Activated T-helper 2 cell treated with anti-CD3 and anti-CD28 coated beads, Interferon-gamma antibody, Interleukin-2, Interleukin-4, amounts not matched to agents 10 μg/mL and 5 μg/mL and 100 μg/mL, durations not matched to agents 14 hours and 24 hours and 36 hours (primary cell): ENCODE data around the gene ZC3H7B. TPM values are rescaled to one million over a fixed set of nuclear protein-coding genes. Genes with fewer than 3 reads are reported as not detected.

Source experiments
- DNase-seq: peaks from one replicate; pipeline ENCODE4 v3.0.0; 2021; ENCODE audit warnings: low spot score
- H3K27ac Mint-ChIP-seq: one replicate; pipeline ENCODE4 v1.8.0; 2021; ENCODE audit warnings: mixed read lengths
- H3K27me3 Mint-ChIP-seq: one replicate; pipeline ENCODE4 v1.8.0; 2021; ENCODE audit warnings: low read depth, mixed read lengths
- H3K36me3 Mint-ChIP-seq: one replicate; pipeline ENCODE4 v1.8.0; 2021; ENCODE audit warnings: low read depth, mixed read lengths
- H3K4me1 Mint-ChIP-seq: one replicate; pipeline ENCODE4 v1.8.0; 2021; ENCODE audit warnings: low read depth, mixed read lengths
- H3K4me3 Mint-ChIP-seq: one replicate; pipeline ENCODE4 v1.8.0; 2021; ENCODE audit warnings: low read depth, mild to moderate bottlenecking, moderate library complexity, mixed read lengths
- H3K9me3 Mint-ChIP-seq: one replicate; pipeline ENCODE4 v1.8.0; 2021; ENCODE audit warnings: mixed read lengths
- intact Hi-C: fragments of 100-400 bp; cut with micrococcal nuclease; formaldehyde crosslinking; loops from one replicate; pipeline ENCODE4 v1.15.1; 2023
- total RNA-seq: library from RNA; stranded (reverse); gene quantifications from 2 replicates; pipeline ENCODE4 v1.2.3, GENCODE V29; 2022

Gene ZC3H7B
- total RNA-seq, 1 donor from 2014 or later = 66.0 TPM

DNA sequence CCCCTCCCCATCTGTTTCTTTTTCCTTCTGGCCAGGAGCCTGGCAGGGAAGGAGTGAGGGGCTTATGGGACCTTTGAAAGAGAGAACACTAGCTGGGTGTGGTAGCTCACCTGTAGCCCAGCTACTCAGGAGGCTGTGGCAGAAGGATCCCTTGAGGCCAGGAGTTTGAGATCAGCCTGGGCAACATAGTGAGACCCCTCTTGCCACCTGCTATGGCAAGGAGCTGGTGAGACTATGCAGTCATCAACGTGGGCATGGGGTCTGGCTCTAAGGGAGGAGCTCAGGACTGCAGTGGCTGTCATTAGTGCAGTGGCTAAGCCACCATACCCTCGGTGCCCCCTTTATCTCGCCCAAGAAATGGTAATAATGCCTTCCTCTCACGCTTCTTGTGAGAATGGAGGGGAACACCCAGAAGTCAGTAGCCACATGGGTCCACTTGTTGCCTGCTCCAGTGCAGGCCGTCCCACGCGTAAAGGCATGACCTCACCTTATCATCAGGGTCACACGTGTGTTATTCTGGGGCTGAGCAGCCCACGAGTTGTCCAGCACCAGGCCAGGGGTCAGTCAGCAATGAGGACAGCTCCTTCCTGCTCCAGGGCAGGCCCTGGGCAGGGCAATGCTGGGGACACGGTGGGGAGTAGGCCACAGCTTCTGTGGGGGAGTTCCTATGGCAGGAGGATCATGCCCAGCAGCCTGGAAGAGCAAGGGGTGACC is 52.7 kb downstream of the ZC3H7B start:
- Mint-ChIP-seq H3K27ac (no peak overlapping the region), H3K9me3 (no peaks in the 10 kb centered on the region), H3K4me1 (no peaks in the 10 kb centered on the region), H3K4me3 (no peak overlapping the region), H3K27me3 (no peaks in the 10 kb centered on the region), H3K36me3 (peaks cover 34% of the 10 kb centered on the region)
- DNase-seq = no peak
- intact Hi-C loops = no loop called here

DNA sequence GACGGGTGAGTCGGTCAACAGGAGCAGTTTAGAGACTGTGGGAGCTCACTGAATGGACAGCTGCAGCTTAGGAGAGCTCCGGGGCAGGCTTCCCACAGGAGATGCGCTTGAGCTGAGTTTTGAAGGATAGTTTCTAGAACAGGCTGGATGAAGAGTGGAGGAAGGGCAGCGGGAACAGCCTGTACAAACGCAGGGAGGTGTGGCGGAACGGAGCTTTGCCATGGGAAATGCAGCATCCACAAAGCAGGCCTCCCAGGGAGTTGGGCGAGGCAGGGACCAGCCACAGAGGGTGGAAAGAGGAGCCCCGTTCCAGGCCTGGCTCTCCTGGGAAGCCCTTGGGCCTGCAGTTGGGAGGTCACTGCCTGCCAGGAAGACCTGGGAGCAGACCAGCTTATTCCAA is 53.7 kb downstream of the ZC3H7B start:
- peaks cover 29% of the 10 kb centered on the region for H3K36me3 Mint-ChIP-seq
- intact Hi-C loops = no loop called here
- no peak for DNase-seq
- no peaks in the 10 kb centered on the region for H3K9me3 Mint-ChIP-seq
- H3K27ac Mint-ChIP-seq = no peak overlapping the region
- H3K4me1 Mint-ChIP-seq = no peaks in the 10 kb centered on the region
- H3K4me3 Mint-ChIP-seq = no peak overlapping the region
- H3K27me3 Mint-ChIP-seq = no peaks in the 10 kb centered on the region

GRCh38 chr22:41355895-41356294 is 54.6 kb downstream of the ZC3H7B start:
- Mint-ChIP-seq H3K36me3 (peaks cover 21% of the 10 kb centered on the region), H3K4me3 (no peak overlapping the region), H3K9me3 (no peaks in the 10 kb centered on the region), H3K4me1 (no peaks in the 10 kb centered on the region), H3K27ac (no peak overlapping the region), H3K27me3 (no peaks in the 10 kb centered on the region)
- DNase-seq = no peak
- intact Hi-C loops = no loop called here

GRCh38 chr22:41356430-41357028 is 55.2 kb downstream of the ZC3H7B start:
- Mint-ChIP-seq H3K27me3 (no peaks in the 10 kb centered on the region), H3K4me3 (no peak overlapping the region), H3K4me1 (no peaks in the 10 kb centered on the region), H3K36me3 (peaks cover 23% of the 10 kb centered on the region), H3K9me3 (no peaks in the 10 kb centered on the region), H3K27ac (no peak overlapping the region)
- intact Hi-C loops = no loop called here
- no peak for DNase-seq

GRCh38 chr22:41357191-41357590 is 55.9 kb downstream of the ZC3H7B start:
- Mint-ChIP-seq H3K4me1 (no peaks in the 10 kb centered on the region), H3K9me3 (no peaks in the 10 kb centered on the region), H3K4me3 (no peak overlapping the region), H3K27ac (no peak overlapping the region), H3K36me3 (peaks cover 20% of the 10 kb centered on the region), H3K27me3 (no peaks in the 10 kb centered on the region)
- DNase-seq = no peak
- intact Hi-C loops = no loop called here

- no peak for DNase-seq
- Mint-ChIP-seq H3K36me3 (peaks cover 14% of the 10 kb centered on the region), H3K27ac (no peak overlapping the region), H3K27me3 (no peaks in the 10 kb centered on the region), H3K4me3 (no peak overlapping the region), H3K9me3 (no peaks in the 10 kb centered on the region), H3K4me1 (no peaks in the 10 kb centered on the region)
- intact Hi-C loops = no loop called here
Observed at GRCh38 chr22:41358927-41359326, 57.6 kb downstream of the ZC3H7B start.

- H3K9me3 Mint-ChIP-seq = no peaks in the 10 kb centered on the region
- no peak overlapping the region for H3K4me3 Mint-ChIP-seq
- H3K27me3 Mint-ChIP-seq = no peaks in the 10 kb centered on the region
- no peak overlapping the region for H3K27ac Mint-ChIP-seq
- H3K4me1 Mint-ChIP-seq = no peaks in the 10 kb centered on the region
- no peak for DNase-seq
- peaks cover 10% of the 10 kb centered on the region for H3K36me3 Mint-ChIP-seq
- intact Hi-C loops = no loop called here
Observed at GRCh38 chr22:41359376-41359775, 58.1 kb downstream of the ZC3H7B start.

DNA sequence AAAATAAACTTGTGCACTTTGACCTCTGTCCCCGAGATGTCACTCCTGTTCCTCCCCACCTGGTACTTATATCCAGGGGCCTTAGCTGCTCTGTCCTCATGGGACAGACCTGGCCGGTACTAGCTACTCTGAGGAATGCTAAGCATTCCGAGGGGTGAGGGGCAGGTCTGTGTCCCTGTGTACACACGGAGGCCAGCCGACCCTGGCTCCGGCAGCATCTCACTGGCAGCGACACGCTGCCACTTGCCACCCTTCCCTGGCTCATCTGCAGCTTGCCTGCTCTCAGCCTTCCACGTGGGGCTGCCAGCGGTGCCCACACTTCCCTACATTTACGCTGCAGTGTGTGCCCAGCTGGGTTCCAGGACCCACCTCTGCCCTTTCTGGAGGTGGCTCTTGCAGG is 58.8 kb downstream of the ZC3H7B start:
- H3K4me1 Mint-ChIP-seq = no peaks in the 10 kb centered on the region
- H3K27me3 Mint-ChIP-seq = no peaks in the 10 kb centered on the region
- H3K27ac Mint-ChIP-seq = no peak overlapping the region
- no peaks in the 10 kb centered on the region for H3K9me3 Mint-ChIP-seq
- intact Hi-C loops = no loop called here
- DNase-seq = no peak
- H3K36me3 Mint-ChIP-seq = peaks cover 3% of the 10 kb centered on the region
- no peak overlapping the region for H3K4me3 Mint-ChIP-seq

- Mint-ChIP-seq H3K4me1 (no peaks in the 10 kb centered on the region), H3K9me3 (no peaks in the 10 kb centered on the region), H3K27me3 (peaks cover 5% of the 10 kb centered on the region), H3K36me3 (peaks cover 3% of the 10 kb centered on the region), H3K4me3 (no peak overlapping the region), H3K27ac (no peak overlapping the region)
- no peak for DNase-seq
- intact Hi-C loops = no loop called here
Observed at GRCh38 chr22:41361716-41362310, 60.5 kb downstream of the ZC3H7B start.

GRCh38 chr22:41362615-41363014 is 61.3 kb downstream of the ZC3H7B start:
- no peak for DNase-seq
- Mint-ChIP-seq H3K4me3 (no peak overlapping the region), H3K27me3 (peaks cover 5% of the 10 kb centered on the region), H3K36me3 (peaks cover 3% of the 10 kb centered on the region), H3K9me3 (no peaks in the 10 kb centered on the region), H3K27ac (no peak overlapping the region), H3K4me1 (no peaks in the 10 kb centered on the region)
- intact Hi-C loops = no loop called here

- no peak overlapping the region for H3K4me3 Mint-ChIP-seq
- intact Hi-C loops = no loop called here
- no peaks in the 10 kb centered on the region for H3K4me1 Mint-ChIP-seq
- DNase-seq = no peak
- H3K27ac Mint-ChIP-seq = no peak overlapping the region
- peaks cover 3% of the 10 kb centered on the region for H3K36me3 Mint-ChIP-seq
- peaks cover 10% of the 10 kb centered on the region for H3K27me3 Mint-ChIP-seq
- no peaks in the 10 kb centered on the region for H3K9me3 Mint-ChIP-seq
Observed at GRCh38 chr22:41364233-41364632, 62.9 kb downstream of the ZC3H7B start.

DNA sequence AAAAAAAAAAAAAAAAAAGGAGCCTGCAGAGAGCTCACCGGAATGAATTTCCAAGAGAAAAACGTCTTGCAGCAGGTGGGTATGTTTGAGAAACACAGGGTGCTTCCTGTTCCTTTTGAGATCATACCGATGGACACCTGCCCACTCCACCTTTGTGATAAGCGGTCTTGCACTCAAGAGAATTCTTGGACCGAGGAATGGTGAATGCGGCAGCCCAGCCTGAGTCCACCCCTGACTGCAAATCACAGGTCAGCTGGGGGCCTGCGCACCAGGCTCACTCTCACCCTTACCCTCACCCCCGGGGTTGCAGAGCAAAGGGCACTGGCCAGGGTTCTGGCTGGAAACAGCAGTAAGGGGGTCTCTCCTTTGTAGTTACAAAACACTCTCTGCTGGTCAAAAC is 63.6 kb downstream of the ZC3H7B start:
- Mint-ChIP-seq H3K4me3 (no peak overlapping the region), H3K27me3 (peaks cover 15% of the 10 kb centered on the region), H3K4me1 (no peaks in the 10 kb centered on the region), H3K9me3 (no peaks in the 10 kb centered on the region), H3K36me3 (peaks cover 3% of the 10 kb centered on the region), H3K27ac (no peak overlapping the region)
- intact Hi-C loops = no loop called here
- DNase-seq = no peak

DNA sequence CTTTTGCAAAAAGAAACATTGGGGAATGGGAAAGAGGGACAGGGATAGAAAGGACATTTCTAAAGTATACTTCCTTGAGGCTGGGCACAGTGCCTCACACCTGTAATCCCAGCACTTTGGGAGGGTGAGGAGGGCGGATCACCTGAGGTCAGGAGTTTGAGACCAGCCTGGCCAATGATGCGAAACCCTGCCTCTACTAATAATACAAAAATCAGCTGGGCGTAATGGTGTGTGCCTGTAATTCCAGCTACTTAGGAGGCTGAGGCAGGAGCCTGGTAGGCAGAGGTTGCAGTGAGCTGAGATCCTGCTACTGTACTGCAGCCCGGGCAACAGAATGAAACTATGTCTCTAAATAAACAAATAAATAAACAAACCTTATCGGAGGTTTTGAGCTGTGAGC is 64.1 kb downstream of the ZC3H7B start:
- peaks cover 3% of the 10 kb centered on the region for H3K36me3 Mint-ChIP-seq
- no peaks in the 10 kb centered on the region for H3K4me1 Mint-ChIP-seq
- H3K9me3 Mint-ChIP-seq = no peaks in the 10 kb centered on the region
- no peak for DNase-seq
- H3K27ac Mint-ChIP-seq = no peak overlapping the region
- peaks cover 16% of the 10 kb centered on the region for H3K27me3 Mint-ChIP-seq
- H3K4me3 Mint-ChIP-seq = no peak overlapping the region
- intact Hi-C loops = no loop called here
